HG02885 (cell line): ENCODE data around the gene SLC6A6.

Experiments used
- ATAC-seq: cut with Tn5 transposase; IDR thresholded peaks from one replicate; pipeline ENCODE4 v1.9.1; 2021; ENCODE audit warnings: mild to moderate bottlenecking; ENCODE audit not compliant: unreplicated experiment, poor library complexity

SLC6A6 gene

GRCh38 chr3:14402304-14402811, at the start of gene SLC6A6:
Gene SLC6A6 (plus strand): TSS chr3:14402606. CDS start chr3:14443635, 41,029 bp downstream.
- peak; percentile 82 for ATAC-seq

- no peak for ATAC-seq
Observed at GRCh38 chr3:14353502-14353901, 48.9 kb upstream of the SLC6A6 start.

- no peak for ATAC-seq
Observed at GRCh38 chr3:14357463-14357862, 44.9 kb upstream of the SLC6A6 start.

- ATAC-seq, result no peak
Observed at GRCh38 chr3:14358426-14359211, 43.8 kb upstream of the SLC6A6 start.

GRCh38 chr3:14359348-14359747, 43.1 kb upstream of the SLC6A6 start:
- ATAC-seq, result no peak

- ATAC-seq, result no peak
Observed at GRCh38 chr3:14360123-14360881, 42.1 kb upstream of the SLC6A6 start.

- no peak for ATAC-seq
Observed at GRCh38 chr3:14361068-14361677, 41.2 kb upstream of the SLC6A6 start.

GRCh38 chr3:14362890-14363289, 39.5 kb upstream of the SLC6A6 start:
- no peak for ATAC-seq

GRCh38 chr3:14363379-14363778, 39.0 kb upstream of the SLC6A6 start:
- no peak for ATAC-seq

- no peak for ATAC-seq
Observed at GRCh38 chr3:14363991-14364390, 38.4 kb upstream of the SLC6A6 start.

GRCh38 chr3:14364580-14365292, 37.7 kb upstream of the SLC6A6 start:
- ATAC-seq, result no peak

GRCh38 chr3:14366248-14366647, 36.2 kb upstream of the SLC6A6 start:
- no peak for ATAC-seq

GRCh38 chr3:14366915-14367823, 35.2 kb upstream of the SLC6A6 start:
- no peak for ATAC-seq

- ATAC-seq, result no peak
Observed at GRCh38 chr3:14368146-14368545, 34.3 kb upstream of the SLC6A6 start.

GRCh38 chr3:14368885-14369284, 33.5 kb upstream of the SLC6A6 start:
- ATAC-seq, result no peak

GRCh38 chr3:14369675-14370669, 32.4 kb upstream of the SLC6A6 start:
- ATAC-seq, result no peak

- no peak for ATAC-seq
Observed at GRCh38 chr3:14370720-14371572, 31.5 kb upstream of the SLC6A6 start.
